Urinary bladder (tissue), 4 donors: ENCODE measurements around the gene DEFB131B. TPM values are rescaled to one million over a fixed set of nuclear protein-coding genes. Genes with fewer than 3 reads are reported as not detected.

Experiments
- DNase-seq: peaks from one replicate; pipeline ENCODE4 v3.0.0-alpha.2; 2015; ENCODE audit errors: extremely low spot score
- H3K27ac ChIP-seq: one replicate; pipeline ENCODE4 v1.5.1; 2013; ENCODE audit warnings: low read depth, mild to moderate bottlenecking, moderate library complexity
- H3K36me3 ChIP-seq: one replicate; pipeline ENCODE4 v1.6.1; 2013; ENCODE audit warnings: mild to moderate bottlenecking, moderate library complexity; ENCODE audit not compliant: insufficient read depth
- H3K4me1 ChIP-seq: one replicate; pipeline ENCODE4 v1.6.1; 2013; ENCODE audit warnings: mild to moderate bottlenecking, moderate library complexity; ENCODE audit not compliant: insufficient read depth
- H3K4me3 ChIP-seq: one replicate; pipeline ENCODE4 v1.5.1; 2013; ENCODE audit warnings: low read depth, low read length
- WGBS: extraction: QIAGEN DNeasy Blood & Tissue Kit; methylation state at CpG from one replicate; pipeline ENCODE4 v1.1.7; 2013; 5-methylcytosine and 5-hydroxymethylcytosine counted together
- polyA plus RNA-seq: library from polyadenylated mRNA; stranded (reverse); fragments of 200-250 nt; gene quantifications from one replicate; pipeline ENCODE4 v1.2.3, GENCODE V29; 2013
- small RNA-seq: library from RNA; depleted of rRNA; stranded (forward); fragments of <200 nt; gene quantifications from one replicate; pipeline ENCODE3, GENCODE V24; 2014
- total RNA-seq: library from RNA; depleted of rRNA; stranded (reverse); fragments of >200 nt; gene quantifications from one replicate; pipeline ENCODE4 v1.2.3, GENCODE V29; 2014
- donor health status: healthy with polysubstance abuse.
- donor health status: healthy.

DEFB131B gene
- total and polyA plus RNA-seq, 2 donors = not detected

DNA sequence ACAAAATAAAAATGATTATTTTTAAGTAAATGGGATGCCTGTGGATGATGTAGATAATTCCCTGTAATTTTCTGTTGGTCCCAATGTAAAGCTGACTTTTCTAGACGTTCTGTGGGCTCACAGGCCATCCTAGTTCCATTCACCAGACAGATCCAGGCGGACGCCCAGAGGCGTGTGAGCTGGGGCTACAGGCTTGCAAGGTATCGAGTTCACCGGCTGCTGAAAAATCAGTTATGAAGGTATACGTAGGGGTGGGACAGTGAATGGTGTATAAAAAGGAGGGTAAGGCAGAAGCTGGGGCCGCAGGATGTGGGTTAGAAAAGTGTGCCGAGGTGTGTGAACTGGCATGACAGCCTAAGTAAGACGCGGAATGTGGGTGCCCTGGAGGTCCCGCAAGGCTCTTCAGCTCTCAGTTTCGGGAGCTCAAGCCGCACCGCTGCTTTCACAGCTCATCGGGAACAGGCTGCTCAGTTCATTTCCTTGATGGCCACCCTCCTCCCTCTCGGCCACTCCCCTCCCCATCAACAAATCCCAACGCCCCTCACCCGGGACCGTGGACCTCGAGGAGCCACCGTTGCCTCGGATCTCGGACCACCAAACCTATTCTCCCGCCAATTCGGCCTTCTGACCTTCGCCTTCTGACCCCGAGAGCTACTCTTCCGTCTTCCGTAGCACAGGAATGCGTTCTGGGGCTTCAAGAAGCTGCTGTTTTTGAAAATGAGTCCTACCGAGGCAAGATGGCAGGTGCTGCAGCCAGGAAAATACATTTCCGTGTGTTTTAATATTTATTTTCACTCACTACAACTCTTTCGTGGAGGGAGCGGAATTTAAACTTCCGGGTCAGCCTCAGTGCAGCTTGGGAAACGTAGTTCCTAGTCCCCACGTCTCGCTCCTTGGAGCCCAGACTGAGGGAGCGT, 49.8 kb downstream of the DEFB131B start, which contains the start of gene XNDC1N:
TSS of gene XNDC1N (minus strand) at position 775 of the 917 bp plus-strand sequence. CDS start 5,241 bp downstream, outside the sequence.
- peaks cover 3% of the 10 kb centered on the region for H3K4me1 ChIP-seq

DNA sequence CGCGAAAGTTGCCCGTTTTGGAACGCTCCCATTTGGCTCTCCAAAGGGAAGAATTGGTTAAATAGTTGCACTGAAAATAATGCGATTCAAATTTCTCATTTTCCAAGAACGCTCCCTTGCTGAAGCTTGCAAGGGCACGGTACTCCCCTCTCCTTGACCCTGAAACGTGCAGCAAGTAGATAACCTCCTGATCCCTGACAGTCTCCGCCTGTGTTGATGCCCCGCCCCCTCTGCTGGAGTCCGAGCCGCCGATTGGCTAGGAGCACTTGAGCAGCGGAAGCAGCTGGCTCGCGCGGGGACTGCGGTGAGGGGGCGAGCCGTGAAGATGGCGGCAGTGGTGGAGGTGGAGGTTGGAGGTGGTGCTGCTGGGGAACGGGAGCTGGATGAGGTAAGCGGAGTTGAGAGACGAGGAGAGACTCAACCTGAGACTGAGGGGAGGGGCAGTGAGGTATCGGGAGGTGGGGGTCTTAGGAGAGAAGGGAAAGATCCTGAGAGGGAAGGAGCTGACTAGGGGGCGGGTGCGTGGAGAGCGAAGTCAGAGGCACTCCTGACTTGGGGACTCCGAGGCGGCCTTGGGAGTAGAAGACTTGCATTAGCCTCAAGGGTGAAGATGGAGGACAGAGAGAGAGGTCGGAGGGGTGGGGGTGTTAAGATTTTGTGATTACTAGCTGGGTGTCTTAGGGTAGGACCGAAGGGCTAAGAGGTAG, 50.6 kb downstream of the DEFB131B start, which contains the start of gene RNF121:
TSS of gene RNF121 (plus strand) at position 310 of the 707 bp plus-strand sequence. CDS start at position 326, 16 bp downstream.
- under 1% methylated on average over 32 of the region's 32 CpGs for WGBS
- H3K36me3 ChIP-seq = no peaks in the 10 kb centered on the region
- DNase-seq = peak; percentile 92
- H3K4me3 ChIP-seq = peak within 1 kb of the TSS; percentile 66
- H3K4me1 ChIP-seq = peaks cover 3% of the 10 kb centered on the region
- peak within 1 kb of the TSS; percentile 84 for H3K27ac ChIP-seq

More for the DNA sequence above, 49.8 kb downstream of the DEFB131B start, which contains the start of gene XNDC1N:
- Histone ChIP-seq H3K4me3 (peak within 1 kb of the TSS; percentile 66), H3K36me3 (no peaks in the 10 kb centered on the region), H3K27ac (peak within 1 kb of the TSS; percentile 84)
- DNase-seq = peak; percentile 92
- WGBS = under 1% methylated on average over 40 of the region's 40 CpGs

DNA sequence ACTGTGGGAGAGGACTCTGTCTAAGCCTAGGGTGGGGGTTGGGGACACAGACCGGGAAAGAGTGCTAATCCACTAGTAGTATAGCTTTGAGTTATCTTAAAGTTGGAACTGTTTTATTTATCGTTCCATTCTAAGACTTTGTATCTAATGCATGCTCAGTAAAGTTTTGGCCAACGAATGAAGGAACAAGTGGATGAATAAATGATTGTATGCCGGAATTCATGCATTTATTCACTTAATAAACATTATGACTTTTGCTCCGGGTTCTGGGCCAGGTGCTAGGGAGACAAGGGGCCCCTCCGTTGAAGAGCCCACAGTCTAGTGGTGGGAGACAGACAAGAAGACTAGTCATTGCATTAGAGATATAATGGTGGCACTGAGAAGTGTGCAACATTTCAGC, 51.2 kb downstream of the DEFB131B start:
- 4% methylated on average over 6 of the region's 6 CpGs for WGBS
- Histone ChIP-seq H3K27ac (no peak overlapping the region), H3K4me3 (peak overlapping the region; percentile 66), H3K36me3 (no peaks in the 10 kb centered on the region), H3K4me1 (peaks cover 3% of the 10 kb centered on the region)
- DNase-seq = no peak

DNA sequence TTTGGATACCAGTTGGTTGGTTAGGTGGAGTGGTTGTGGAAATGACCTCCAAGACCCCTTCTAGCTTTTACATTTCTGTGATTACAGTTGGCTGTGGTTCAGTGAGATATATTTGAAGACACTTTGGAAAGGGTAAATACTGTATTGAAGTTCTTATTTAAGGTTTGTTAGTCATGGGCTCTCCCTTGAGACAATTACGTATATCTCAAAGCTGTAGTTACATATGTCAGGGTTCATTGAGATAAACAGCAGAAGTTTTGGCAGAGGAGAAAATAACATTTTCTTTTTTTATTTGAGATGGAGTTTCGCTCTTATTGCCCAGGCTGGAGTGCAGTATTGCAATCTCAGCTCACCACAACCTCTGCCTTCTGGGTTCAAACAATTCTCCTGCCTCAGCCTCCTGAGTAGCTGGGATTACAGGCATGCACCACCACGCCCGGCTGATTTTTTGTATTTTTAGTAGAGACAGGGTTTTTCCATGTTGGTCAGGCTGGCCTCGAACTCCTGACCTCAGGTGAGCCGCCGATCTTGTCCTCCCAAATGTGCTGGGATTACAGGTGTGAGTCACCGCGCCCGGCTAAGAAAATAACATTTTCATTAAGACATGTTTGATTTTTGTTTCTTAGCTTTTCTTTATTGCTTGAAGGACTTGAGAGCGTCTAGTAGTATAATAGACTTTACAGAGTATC, 52.4 kb downstream of the DEFB131B start:
- Histone ChIP-seq H3K4me3 (no peak overlapping the region), H3K4me1 (peaks cover 3% of the 10 kb centered on the region), H3K27ac (no peak overlapping the region), H3K36me3 (no peaks in the 10 kb centered on the region)
- no peak for DNase-seq
- 73% methylated on average over 11 of the region's 11 CpGs for WGBS

DNA sequence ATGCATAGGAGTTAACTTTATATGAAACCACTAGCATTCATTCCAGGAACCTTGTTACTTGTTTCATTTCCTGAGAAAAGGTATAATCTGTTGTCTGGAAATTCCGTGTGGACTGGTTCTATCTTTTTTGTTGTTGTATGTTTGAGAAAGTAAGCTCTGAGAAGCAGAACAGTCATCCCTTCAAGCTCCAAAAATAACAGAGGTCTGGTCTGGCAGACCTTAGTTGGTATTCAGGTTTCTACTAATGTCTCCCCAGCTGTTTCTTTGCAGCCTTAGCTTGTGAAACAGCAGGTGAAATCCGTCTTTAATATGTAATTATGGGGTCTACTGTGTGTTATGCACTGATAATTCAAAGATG, 53.0 kb downstream of the DEFB131B start:
- H3K4me3 ChIP-seq = no peak overlapping the region

DNA sequence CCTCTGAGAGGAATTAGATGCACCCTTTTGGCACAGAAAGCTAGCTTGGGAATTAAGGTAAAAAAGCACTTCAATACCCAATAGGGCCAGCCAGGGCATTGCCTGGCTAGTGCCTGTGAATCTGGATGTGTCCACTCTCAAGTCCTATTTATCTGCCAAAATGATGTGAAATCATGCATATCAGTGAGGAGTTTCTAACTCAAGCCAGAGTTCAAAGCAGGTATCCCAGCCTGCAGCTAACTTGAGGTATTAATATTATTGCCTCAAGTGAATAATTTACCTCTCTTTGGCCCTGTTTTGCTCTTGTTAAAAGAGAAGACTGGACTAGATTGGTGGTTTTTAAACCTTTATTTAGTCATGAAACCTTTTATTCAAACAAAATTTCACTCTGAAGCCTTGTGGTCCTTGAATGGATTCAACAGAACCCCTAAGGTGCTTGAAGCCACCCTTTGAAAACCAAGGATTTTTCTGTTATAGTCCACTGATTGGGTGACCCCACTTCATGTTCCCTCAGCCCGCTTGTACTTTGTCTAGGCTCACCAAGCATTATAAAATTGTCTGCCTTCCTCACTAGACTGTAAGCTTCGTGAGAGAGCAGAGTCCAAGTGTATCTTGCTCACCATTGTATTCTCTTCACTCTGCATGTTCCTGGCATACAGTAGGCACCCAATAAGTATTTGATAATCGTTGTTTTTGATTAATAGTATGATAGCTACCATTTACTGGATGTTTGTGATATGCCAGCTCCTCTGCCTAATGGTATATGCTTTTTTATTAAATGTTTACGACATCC, 55.1 kb downstream of the DEFB131B start:
- no peak overlapping the region for H3K4me3 ChIP-seq
- no peak for DNase-seq
- H3K4me1 ChIP-seq = peaks cover 3% of the 10 kb centered on the region
- no peaks in the 10 kb centered on the region for H3K36me3 ChIP-seq
- 90% methylated on average over 4 of the region's 4 CpGs for WGBS
- no peak overlapping the region for H3K27ac ChIP-seq

More for the DNA sequence above, 53.0 kb downstream of the DEFB131B start:
- H3K36me3 ChIP-seq = no peaks in the 10 kb centered on the region
- 57% methylated on average over 2 of the region's 2 CpGs for WGBS
- DNase-seq = no peak
- peaks cover 3% of the 10 kb centered on the region for H3K4me1 ChIP-seq
- H3K27ac ChIP-seq = no peak overlapping the region

Small RNAs within 50 kb of the gene (small RNA-seq; reads per million reads assigned to genes)
- not detected for gene RNA5SP342

Other genes starting within 250 kb of the DEFB131B start
- gene DEFB108B, start 45.3 kb upstream of the DEFB131B start, total RNA-seq = not detected
- not detected for gene DEFB108B, start 45.3 kb upstream of the DEFB131B start, polyA plus RNA-seq
- 20.7 TPM for gene XNDC1N, start 50.1 kb downstream of the DEFB131B start, total RNA-seq
- gene XNDC1N, start 50.1 kb downstream of the DEFB131B start, polyA plus RNA-seq = 4.2 TPM
- gene RNF121, start 50.6 kb downstream of the DEFB131B start, total RNA-seq = 22.5 TPM
- 31.8 TPM for gene RNF121, start 50.6 kb downstream of the DEFB131B start, polyA plus RNA-seq
- 6.0 TPM for gene IL18BP, start 120.5 kb downstream of the DEFB131B start, total RNA-seq
- gene IL18BP, start 120.5 kb downstream of the DEFB131B start, polyA plus RNA-seq = 14.2 TPM
- 193 TPM for gene NUMA1, start 202.1 kb downstream of the DEFB131B start, total RNA-seq
- 219 TPM for gene NUMA1, start 202.1 kb downstream of the DEFB131B start, polyA plus RNA-seq
- gene LRRC51, start 202.4 kb downstream of the DEFB131B start, total RNA-seq = 5.0 TPM
- gene LRRC51, start 202.4 kb downstream of the DEFB131B start, polyA plus RNA-seq = 8.3 TPM
- gene LAMTOR1, start 224.8 kb downstream of the DEFB131B start, total RNA-seq = 32.4 TPM
- gene LAMTOR1, start 224.8 kb downstream of the DEFB131B start, polyA plus RNA-seq = 147 TPM
- not detected for gene TOMT, start 227.5 kb downstream of the DEFB131B start, total RNA-seq
- not detected for gene TOMT, start 227.5 kb downstream of the DEFB131B start, polyA plus RNA-seq
- 7.7 TPM for gene ANAPC15, start 234.2 kb downstream of the DEFB131B start, total RNA-seq
- 54.9 TPM for gene ANAPC15, start 234.2 kb downstream of the DEFB131B start, polyA plus RNA-seq